Ishikawa (cell line): Measurements from ENCODE around the gene HARS2.

Source experiments
- CEBPB ChIP-seq: IDR thresholded peaks from 2 replicates; pipeline ENCODE4 v1.6.1; 2012
- CREB1 ChIP-seq: IDR thresholded peaks from 2 replicates; pipeline ENCODE4 v1.6.1; 2012; ENCODE audit warnings: low read depth
- EGR1 ChIP-seq: IDR thresholded peaks from 2 replicates; pipeline ENCODE4 v1.6.1; 2012
- EP300 ChIP-seq: IDR thresholded peaks from 2 replicates; pipeline ENCODE4 v1.6.1; 2012; ENCODE audit warnings: borderline replicate concordance
- FOXM1 ChIP-seq: IDR thresholded peaks from 2 replicates; pipeline ENCODE4 v1.6.1; 2012; ENCODE audit warnings: low read depth, borderline replicate concordance
- MAX ChIP-seq: IDR thresholded peaks from 2 replicates; pipeline ENCODE4 v1.6.1; 2012
- RAD21 ChIP-seq: IDR thresholded peaks from 2 replicates; pipeline ENCODE4 v1.6.1; 2012; ENCODE audit warnings: low read depth
- REST ChIP-seq: IDR thresholded peaks from 2 replicates; pipeline ENCODE4 v1.6.1; 2012; ENCODE audit warnings: low read depth, mild to moderate bottlenecking
- TAF1 ChIP-seq: IDR thresholded peaks from 2 replicates; pipeline ENCODE4 v1.6.1; 2012; ENCODE audit warnings: low read depth, mild to moderate bottlenecking
- TEAD4 ChIP-seq: IDR thresholded peaks from 2 replicates; pipeline ENCODE4 v1.6.1; 2012
- USF1 ChIP-seq: IDR thresholded peaks from 2 replicates; pipeline ENCODE4 v1.6.1; 2012
- YY1 ChIP-seq: IDR thresholded peaks from 2 replicates; pipeline ENCODE4 v1.6.1; 2012; ENCODE audit warnings: low read depth
- ZBTB7A ChIP-seq: IDR thresholded peaks from 2 replicates; pipeline ENCODE4 v1.6.1; 2012; ENCODE audit warnings: low read depth

GRCh38 chr5:140733098-140733497, 41.8 kb downstream of the HARS2 start:
- no peak for TF ChIP-seq EGR1
- TF ChIP-seq CREB1 = no peak
- TF ChIP-seq TEAD4 = no peak
- no peak for TF ChIP-seq TAF1
- no peak for TF ChIP-seq CEBPB
- no peak for TF ChIP-seq RAD21
- TF ChIP-seq REST = no peak
- TF ChIP-seq MAX = no peak
- TF ChIP-seq YY1 = no peak
- no peak for TF ChIP-seq USF1
- TF ChIP-seq EP300 = no peak
- TF ChIP-seq ZBTB7A = no peak
- no peak for TF ChIP-seq FOXM1
